Glomerular visceral epithelial cell (primary cell): ENCODE results near the gene CASP10.

ENCODE experiments used
- DNase-seq: peaks from one replicate; pipeline ENCODE4 v3.0.0-alpha.2; 2016; ENCODE audit errors: extremely low spot score

Gene CASP10

GRCh38 chr2:201258666-201259615 is 76.0 kb downstream of the CASP10 start:
- no peak for DNase-seq

- peak; percentile 51 for DNase-seq
Observed at GRCh38 chr2:201260302-201260800, 77.4 kb downstream of the CASP10 start, which contains the start of gene CASP8. Gene CASP8, plus strand, starts transcription at chr2:201260536. Its CDS starts 5,951 bp downstream, at chr2:201266487.

GRCh38 chr2:201261471-201261870 is 78.5 kb downstream of the CASP10 start:
- no peak for DNase-seq

- DNase-seq = no peak
Observed at GRCh38 chr2:201261906-201262305, 79.0 kb downstream of the CASP10 start.

GRCh38 chr2:201262718-201263117 is 79.8 kb downstream of the CASP10 start:
- no peak for DNase-seq

GRCh38 chr2:201263779-201264178 is 80.8 kb downstream of the CASP10 start:
- DNase-seq = no peak

GRCh38 chr2:201264472-201265173 is 81.7 kb downstream of the CASP10 start:
- DNase-seq = no peak

GRCh38 chr2:201266629-201267028 is 83.7 kb downstream of the CASP10 start:
- DNase-seq = no peak

GRCh38 chr2:201267278-201268030 is 84.5 kb downstream of the CASP10 start:
- no peak for DNase-seq

- no peak for DNase-seq
Observed at GRCh38 chr2:201269764-201270163, 86.8 kb downstream of the CASP10 start.

- no peak for DNase-seq
Observed at GRCh38 chr2:201270293-201271001, 87.5 kb downstream of the CASP10 start.

- no peak for DNase-seq
Observed at GRCh38 chr2:201271917-201272316, 89.0 kb downstream of the CASP10 start.

GRCh38 chr2:201273330-201273983 is 90.5 kb downstream of the CASP10 start:
- DNase-seq = no peak

GRCh38 chr2:201275069-201275468 is 92.1 kb downstream of the CASP10 start:
- no peak for DNase-seq

- no peak for DNase-seq
Observed at GRCh38 chr2:201275990-201276389, 93.0 kb downstream of the CASP10 start.

- DNase-seq = no peak
Observed at GRCh38 chr2:201276511-201276910, 93.6 kb downstream of the CASP10 start.
